Ectodermal cell (in vitro differentiated cells): ENCODE data around the gene SEMA3E.

Experiments used
- H3K27ac ChIP-seq: 2 replicates; pipeline ENCODE4 v1.7.0; 2013; ENCODE audit warnings: mild to moderate bottlenecking, low read depth, low read length; ENCODE audit not compliant: insufficient read depth, poor library complexity, severe bottlenecking
- H3K27me3 ChIP-seq: 2 replicates; pipeline ENCODE4 v1.7.0; 2013; ENCODE audit warnings: mild to moderate bottlenecking, low read length; ENCODE audit not compliant: insufficient read depth, control insufficient read depth, poor library complexity, severe bottlenecking
- H3K36me3 ChIP-seq: one replicate; pipeline ENCODE4 v1.7.0; 2013; ENCODE audit warnings: low read length; ENCODE audit not compliant: control insufficient read depth, insufficient read depth
- H3K4me1 ChIP-seq: one replicate; pipeline ENCODE4 v1.7.0; 2013; ENCODE audit warnings: low read length; ENCODE audit not compliant: control insufficient read depth, insufficient read depth
- H3K4me3 ChIP-seq: 2 replicates; pipeline ENCODE4 v1.7.0; 2013; ENCODE audit warnings: low read depth, low read length, control low read depth; ENCODE audit not compliant: insufficient read depth
- H3K9me3 ChIP-seq: 2 replicates; pipeline ENCODE4 v1.7.0; 2013; ENCODE audit warnings: mild to moderate bottlenecking, low read length, moderate library complexity; ENCODE audit not compliant: control insufficient read depth
- WGBS, 2 experiments: methylation state at CpG; one replicate each; pipeline ENCODE4 v1.1.7; 2013; ENCODE audit warnings: missing lambda C conversion rate in 2 of 2; 5-methylcytosine and 5-hydroxymethylcytosine counted together

Gene SEMA3E

GRCh38 chr7:83643739-83644138 lies 5.2 kb downstream of the SEMA3E start:
- no peaks in the 10 kb centered on the region for H3K9me3 ChIP-seq
- H3K27ac ChIP-seq, result no peak overlapping the region
- no peak overlapping the region for H3K4me3 ChIP-seq

GRCh38 chr7:83643012-83643411 lies 5.9 kb downstream of the SEMA3E start:
- Histone ChIP-seq H3K4me1 (no peaks in the 10 kb centered on the region), H3K36me3 (no peaks in the 10 kb centered on the region), H3K27ac (no peak overlapping the region), H3K9me3 (no peaks in the 10 kb centered on the region), H3K4me3 (no peak overlapping the region), H3K27me3 (no peaks in the 10 kb centered on the region)

More at GRCh38 chr7:83643739-83644138, 5.2 kb downstream of the SEMA3E start:
- Histone ChIP-seq H3K36me3 (no peaks in the 10 kb centered on the region), H3K4me1 (no peaks in the 10 kb centered on the region), H3K27me3 (no peaks in the 10 kb centered on the region)

- no peak overlapping the region for H3K4me3 ChIP-seq
These were observed 8.0 kb downstream of the SEMA3E start for GRCh38 chr7:83640731-83641537.

GRCh38 chr7:83640240-83640639 lies 8.7 kb downstream of the SEMA3E start:
- Histone ChIP-seq H3K9me3 (no peaks in the 10 kb centered on the region), H3K4me3 (no peak overlapping the region), H3K27me3 (no peaks in the 10 kb centered on the region), H3K27ac (no peak overlapping the region), H3K4me1 (no peaks in the 10 kb centered on the region), H3K36me3 (no peaks in the 10 kb centered on the region)
- 80% methylated on average over 1 of the region's 1 CpG; no CpG with 5 or more reads in 1 of the 2 experiments for WGBS, 2 experiments

More at GRCh38 chr7:83640731-83641537, 8.0 kb downstream of the SEMA3E start:
- no peaks in the 10 kb centered on the region for H3K9me3 ChIP-seq
- WGBS, 2 experiments, result 92% methylated on average over 1 of the region's 1 CpG; no CpG with 5 or more reads in 1 of the 2 experiments
- no peak overlapping the region for H3K27ac ChIP-seq
- no peaks in the 10 kb centered on the region for H3K36me3 ChIP-seq
- no peaks in the 10 kb centered on the region for H3K27me3 ChIP-seq
- H3K4me1 ChIP-seq, result no peaks in the 10 kb centered on the region

- Histone ChIP-seq H3K36me3 (no peaks in the 10 kb centered on the region), H3K27ac (no peak overlapping the region), H3K9me3 (no peaks in the 10 kb centered on the region), H3K4me1 (no peaks in the 10 kb centered on the region), H3K4me3 (no peak overlapping the region), H3K27me3 (no peaks in the 10 kb centered on the region)
- WGBS, 2 experiments, result 75 to 91% methylated on average over 1 to 2 of the region's 2 CpGs
These were observed 15.4 kb downstream of the SEMA3E start for GRCh38 chr7:83633516-83633915.

GRCh38 chr7:83629117-83629880 lies 19.6 kb downstream of the SEMA3E start:
- no peaks in the 10 kb centered on the region for H3K36me3 ChIP-seq
- no peak overlapping the region for H3K4me3 ChIP-seq
- no peaks in the 10 kb centered on the region for H3K4me1 ChIP-seq
- no peaks in the 10 kb centered on the region for H3K27me3 ChIP-seq
- H3K27ac ChIP-seq, result no peak overlapping the region
- no peaks in the 10 kb centered on the region for H3K9me3 ChIP-seq
- WGBS, 2 experiments, result 73 to 76% methylated on average over 12 of the region's 12 CpGs

- no peak overlapping the region for H3K4me3 ChIP-seq
- no peak overlapping the region for H3K27ac ChIP-seq
- no peaks in the 10 kb centered on the region for H3K4me1 ChIP-seq
- no peaks in the 10 kb centered on the region for H3K36me3 ChIP-seq
- H3K27me3 ChIP-seq, result no peaks in the 10 kb centered on the region
- no peaks in the 10 kb centered on the region for H3K9me3 ChIP-seq
These were observed 31.1 kb downstream of the SEMA3E start for GRCh38 chr7:83617858-83618257.

GRCh38 chr7:83614112-83614511 lies 34.8 kb downstream of the SEMA3E start:
- no peaks in the 10 kb centered on the region for H3K36me3 ChIP-seq
- 89 to 90% methylated on average over 3 of the region's 3 CpGs for WGBS, 2 experiments
- H3K27ac ChIP-seq, result no peak overlapping the region
- no peaks in the 10 kb centered on the region for H3K4me1 ChIP-seq
- no peaks in the 10 kb centered on the region for H3K27me3 ChIP-seq
- no peak overlapping the region for H3K4me3 ChIP-seq
- H3K9me3 ChIP-seq, result no peaks in the 10 kb centered on the region

GRCh38 chr7:83613232-83613631 lies 35.7 kb downstream of the SEMA3E start:
- Histone ChIP-seq H3K9me3 (no peaks in the 10 kb centered on the region), H3K36me3 (no peaks in the 10 kb centered on the region), H3K27me3 (no peaks in the 10 kb centered on the region), H3K4me3 (no peak overlapping the region), H3K27ac (no peak overlapping the region), H3K4me1 (no peaks in the 10 kb centered on the region)

GRCh38 chr7:83611776-83612175 lies 37.2 kb downstream of the SEMA3E start:
- H3K4me1 ChIP-seq, result no peaks in the 10 kb centered on the region
- no peak overlapping the region for H3K4me3 ChIP-seq
- no peaks in the 10 kb centered on the region for H3K27me3 ChIP-seq
- WGBS, 2 experiments, result 96 to 98% methylated on average over 1 of the region's 1 CpG
- H3K27ac ChIP-seq, result no peak overlapping the region
- H3K36me3 ChIP-seq, result no peaks in the 10 kb centered on the region
- no peaks in the 10 kb centered on the region for H3K9me3 ChIP-seq
